B cell (primary cell): ENCODE results near the gene RNASET2.
A peak's percentile ranks its signal among the peaks of the same experiment; 100 is the strongest.

Experiments
- EZH2 ChIP-seq: IDR thresholded peaks from 2 replicates; pipeline ENCODE4 v1.6.1; 2012; ENCODE audit warnings: borderline replicate concordance, low read depth, mild to moderate bottlenecking, moderate library complexity, low read length; ENCODE audit not compliant: insufficient read depth, poor library complexity, severe bottlenecking
- TF ChIP-seq, protein P1 (sequence below): fragments of 200-600 bp; IDR thresholded peaks from one replicate; pipeline ENCODE4 v1.8.0; 2022; ENCODE audit warnings: antibody characterized with exemption, mild to moderate bottlenecking

DNA sequence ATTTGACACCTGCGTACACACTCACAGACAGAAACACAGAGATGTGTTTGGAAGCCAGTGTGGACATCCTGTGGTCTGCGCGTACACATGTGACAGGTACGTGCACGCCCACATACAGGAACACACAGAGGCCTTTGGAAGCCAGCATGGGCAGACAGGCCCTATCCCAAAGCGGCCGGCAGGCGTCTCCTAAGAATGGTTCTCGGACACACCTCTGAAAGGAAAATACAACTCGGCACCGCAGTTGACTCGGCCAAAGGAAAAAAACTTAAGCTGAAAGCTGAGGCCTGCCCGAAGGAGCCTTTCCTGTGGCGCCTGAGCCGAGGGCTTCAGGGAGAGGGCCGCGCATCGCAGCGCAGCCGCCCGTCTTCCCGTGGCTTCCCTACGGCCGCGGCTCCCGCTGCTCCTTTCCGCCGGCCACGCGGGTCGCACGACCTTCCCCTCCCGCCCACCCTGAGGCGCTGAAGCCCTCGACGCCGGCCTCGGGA lies 41.5 kb upstream of the RNASET2 start:
- TF ChIP-seq, protein P1, sequence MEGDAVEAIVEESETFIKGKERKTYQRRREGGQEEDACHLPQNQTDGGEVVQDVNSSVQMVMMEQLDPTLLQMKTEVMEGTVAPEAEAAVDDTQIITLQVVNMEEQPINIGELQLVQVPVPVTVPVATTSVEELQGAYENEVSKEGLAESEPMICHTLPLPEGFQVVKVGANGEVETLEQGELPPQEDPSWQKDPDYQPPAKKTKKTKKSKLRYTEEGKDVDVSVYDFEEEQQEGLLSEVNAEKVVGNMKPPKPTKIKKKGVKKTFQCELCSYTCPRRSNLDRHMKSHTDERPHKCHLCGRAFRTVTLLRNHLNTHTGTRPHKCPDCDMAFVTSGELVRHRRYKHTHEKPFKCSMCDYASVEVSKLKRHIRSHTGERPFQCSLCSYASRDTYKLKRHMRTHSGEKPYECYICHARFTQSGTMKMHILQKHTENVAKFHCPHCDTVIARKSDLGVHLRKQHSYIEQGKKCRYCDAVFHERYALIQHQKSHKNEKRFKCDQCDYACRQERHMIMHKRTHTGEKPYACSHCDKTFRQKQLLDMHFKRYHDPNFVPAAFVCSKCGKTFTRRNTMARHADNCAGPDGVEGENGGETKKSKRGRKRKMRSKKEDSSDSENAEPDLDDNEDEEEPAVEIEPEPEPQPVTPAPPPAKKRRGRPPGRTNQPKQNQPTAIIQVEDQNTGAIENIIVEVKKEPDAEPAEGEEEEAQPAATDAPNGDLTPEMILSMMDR = peak; percentile 47
- no peak for TF ChIP-seq EZH2
